Measurements from ENCODE around the gene MORC2. TPM values are rescaled to one million over a fixed set of nuclear protein-coding genes. Genes with fewer than 3 reads are reported as not detected.

The MORC2 gene
- total and polyA plus RNA-seq, 10 of the 15 experiments (the other 5 are each of a cell fraction or from before 2014, with no cell fraction given), result 1.7 to 16.3 (median 9.0) TPM

DNA sequence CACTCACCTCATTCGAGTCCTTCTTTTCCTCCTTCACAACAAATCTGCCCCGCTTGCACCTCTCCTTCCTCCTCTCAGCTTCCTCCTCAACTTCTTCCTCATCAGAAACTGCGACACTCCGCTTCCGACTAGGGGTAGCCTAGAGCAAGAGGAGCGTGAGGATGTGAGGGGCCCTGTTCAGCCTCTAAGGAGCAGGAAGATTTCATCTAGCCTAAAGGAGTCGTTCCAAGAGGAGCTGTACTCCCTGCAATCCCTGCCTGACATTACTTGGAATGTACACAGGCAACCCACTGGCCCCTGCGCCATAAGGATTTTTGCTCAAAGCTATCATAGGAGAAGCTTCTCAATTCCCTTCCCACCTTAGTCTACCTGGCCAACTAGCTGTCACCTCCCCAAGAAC is 34.5 kb downstream of the MORC2 start:
- H3K4me3 ChIP-seq, result no peak overlapping the region
- RAD21 ChIA-PET (ENCODE audit: unreplicated experiment), result no interaction called here
- DNase-seq (ENCODE audit: low read depth, low spot score), result no peak
- peaks cover 34 to 42% of the 10 kb centered on the region in 2 experiments for H3K36me3 ChIP-seq (ENCODE audit: control insufficient read depth in 2 of 2, insufficient read depth in 2 of 2, low read length in 1 of 2)
- no peaks in the 10 kb centered on the region for H4K20me1 ChIP-seq (ENCODE audit: control insufficient read depth, insufficient read depth)
- H2AFZ ChIP-seq (ENCODE audit: control insufficient read depth, low read depth, low read length), result no peak overlapping the region
- H3K27me3 ChIP-seq (replicated peaks in 1 of 2; ENCODE audit: control insufficient read depth in 2 of 2, insufficient read depth in 2 of 2, low read length in 1 of 2), result no peaks in the 10 kb centered on the region
- no TSS peak for BruUV-seq (replicated peaks)
- in situ Hi-C loops (cut with MboI) (no loop called here), intact Hi-C loops (cut with micrococcal nuclease; ENCODE audit: unreplicated experiment) (no loop called here)
- no peak for TF ChIP-seq CREM (IDR thresholded peaks at IDR 0.05; ENCODE audit: low read depth)
- no peak for TF ChIP-seq POLR2A (IDR thresholded peaks at IDR 0.05; ENCODE audit: low read depth, low read length)
- no peak for TF ChIP-seq BACH1 (IDR thresholded peaks at IDR 0.05; ENCODE audit: borderline replicate concordance)
- TF ChIP-seq HDAC2 (IDR thresholded peaks at IDR 0.05), result no peak
- TF ChIP-seq EED (IDR thresholded peaks at IDR 0.05; ENCODE audit: low read depth), result no peak
- no peak overlapping the region for H3K9ac ChIP-seq (ENCODE audit: control insufficient read depth, insufficient read depth, low read length)
- POLR2A ChIA-PET, result no interaction called here
- WGBS (ENCODE audit: insufficient coverage, insufficient replicate concordance, low lambda C conversion rate, missing lambda C conversion rate), result 98% methylated on average over 8 of the region's 8 CpGs
- H3K79me2 ChIP-seq (ENCODE audit: control insufficient read depth, insufficient read depth, low read length), result no peaks in the 10 kb centered on the region
- H3K9me3 ChIP-seq (replicated peaks; ENCODE audit: control insufficient read depth, insufficient read depth, low read length), result no peaks in the 10 kb centered on the region
- H3K27ac ChIP-seq (ENCODE audit: control insufficient read depth, insufficient read depth), result no peak overlapping the region
- H3K4me1 ChIP-seq (ENCODE audit: control insufficient read depth, insufficient read depth, low read length), result no peaks in the 10 kb centered on the region
- H3K4me2 ChIP-seq (ENCODE audit: control insufficient read depth, insufficient read depth), result no peak overlapping the region
- FAIRE-seq, result no peak
- CTCF ChIA-PET, result interaction anchor here (0.9 kb wide), 1 partner anchor 13 kb away, joined by 3 read pairs; no protein-coding TSS in a partner anchor
- ATAC-seq, result no peak
- SMC1A ChIA-PET (ENCODE audit: uncharacterized antibody, unreplicated experiment), result no interaction called here

DNA sequence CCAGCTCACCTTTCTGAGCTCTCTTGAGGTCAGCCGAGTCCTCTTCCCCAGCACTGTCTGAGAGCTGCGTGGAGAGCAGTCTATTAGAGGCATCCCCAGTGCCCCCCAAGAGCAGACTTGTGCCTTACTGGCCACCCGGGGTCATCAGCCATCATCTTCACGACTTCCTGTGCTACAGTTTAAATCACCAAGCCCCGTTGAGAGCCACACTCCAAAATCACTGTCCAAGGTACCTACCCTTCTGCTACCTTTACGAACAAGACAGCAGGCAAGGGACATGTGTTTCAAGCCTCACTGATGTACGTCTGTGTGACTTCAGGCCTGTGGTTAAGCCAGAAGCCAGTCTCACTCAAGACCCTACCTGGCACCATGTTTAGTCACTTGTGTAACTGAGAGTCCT is 35.1 kb downstream of the MORC2 start:
- no peak overlapping the region for H3K4me2 ChIP-seq (ENCODE audit: control insufficient read depth, insufficient read depth)
- intact Hi-C loops (cut with micrococcal nuclease; ENCODE audit: unreplicated experiment) (no loop called here), in situ Hi-C loops (cut with MboI) (no loop called here)
- H3K79me2 ChIP-seq (ENCODE audit: control insufficient read depth, insufficient read depth, low read length), result no peaks in the 10 kb centered on the region
- DNase-seq (ENCODE audit: low read depth, low spot score) (no peak), FAIRE-seq (no peak), ATAC-seq (no peak)
- no peak overlapping the region for H2AFZ ChIP-seq (ENCODE audit: control insufficient read depth, low read depth, low read length)
- 94% methylated on average over 7 of the region's 7 CpGs for WGBS (ENCODE audit: insufficient coverage, insufficient replicate concordance, low lambda C conversion rate, missing lambda C conversion rate)
- ChIA-PET POLR2A (no interaction called here), SMC1A (ENCODE audit: uncharacterized antibody, unreplicated experiment) (no interaction called here), CTCF (no interaction called here), RAD21 (ENCODE audit: unreplicated experiment) (no interaction called here)
- BruUV-seq (replicated peaks), result no TSS peak
- no peaks in the 10 kb centered on the region for H4K20me1 ChIP-seq (ENCODE audit: control insufficient read depth, insufficient read depth)
- peaks cover 34 to 45% of the 10 kb centered on the region in 2 experiments for H3K36me3 ChIP-seq (ENCODE audit: control insufficient read depth in 2 of 2, insufficient read depth in 2 of 2, low read length in 1 of 2)
- H3K4me1 ChIP-seq (ENCODE audit: control insufficient read depth, insufficient read depth, low read length), result no peaks in the 10 kb centered on the region
- H3K4me3 ChIP-seq, result no peak overlapping the region
- no peak overlapping the region for H3K27ac ChIP-seq (ENCODE audit: control insufficient read depth, insufficient read depth)
- no peaks in the 10 kb centered on the region for H3K27me3 ChIP-seq (replicated peaks in 1 of 2; ENCODE audit: control insufficient read depth in 2 of 2, insufficient read depth in 2 of 2, low read length in 1 of 2)
- no peak overlapping the region for H3K9ac ChIP-seq (ENCODE audit: control insufficient read depth, insufficient read depth, low read length)
- TF ChIP-seq, protein P1, sequence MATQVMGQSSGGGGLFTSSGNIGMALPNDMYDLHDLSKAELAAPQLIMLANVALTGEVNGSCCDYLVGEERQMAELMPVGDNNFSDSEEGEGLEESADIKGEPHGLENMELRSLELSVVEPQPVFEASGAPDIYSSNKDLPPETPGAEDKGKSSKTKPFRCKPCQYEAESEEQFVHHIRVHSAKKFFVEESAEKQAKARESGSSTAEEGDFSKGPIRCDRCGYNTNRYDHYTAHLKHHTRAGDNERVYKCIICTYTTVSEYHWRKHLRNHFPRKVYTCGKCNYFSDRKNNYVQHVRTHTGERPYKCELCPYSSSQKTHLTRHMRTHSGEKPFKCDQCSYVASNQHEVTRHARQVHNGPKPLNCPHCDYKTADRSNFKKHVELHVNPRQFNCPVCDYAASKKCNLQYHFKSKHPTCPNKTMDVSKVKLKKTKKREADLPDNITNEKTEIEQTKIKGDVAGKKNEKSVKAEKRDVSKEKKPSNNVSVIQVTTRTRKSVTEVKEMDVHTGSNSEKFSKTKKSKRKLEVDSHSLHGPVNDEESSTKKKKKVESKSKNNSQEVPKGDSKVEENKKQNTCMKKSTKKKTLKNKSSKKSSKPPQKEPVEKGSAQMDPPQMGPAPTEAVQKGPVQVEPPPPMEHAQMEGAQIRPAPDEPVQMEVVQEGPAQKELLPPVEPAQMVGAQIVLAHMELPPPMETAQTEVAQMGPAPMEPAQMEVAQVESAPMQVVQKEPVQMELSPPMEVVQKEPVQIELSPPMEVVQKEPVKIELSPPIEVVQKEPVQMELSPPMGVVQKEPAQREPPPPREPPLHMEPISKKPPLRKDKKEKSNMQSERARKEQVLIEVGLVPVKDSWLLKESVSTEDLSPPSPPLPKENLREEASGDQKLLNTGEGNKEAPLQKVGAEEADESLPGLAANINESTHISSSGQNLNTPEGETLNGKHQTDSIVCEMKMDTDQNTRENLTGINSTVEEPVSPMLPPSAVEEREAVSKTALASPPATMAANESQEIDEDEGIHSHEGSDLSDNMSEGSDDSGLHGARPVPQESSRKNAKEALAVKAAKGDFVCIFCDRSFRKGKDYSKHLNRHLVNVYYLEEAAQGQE (IDR thresholded peaks at IDR 0.05; ENCODE audit: low read depth, low read length), result peak; percentile 46; the same call in 1 of the 2 replicates
- TF ChIP-seq MYB (IDR thresholded peaks at IDR 0.05; ENCODE audit: borderline replicate concordance, low read depth, low read length) (no peak), KDM1A (IDR thresholded peaks at IDR 0.05; ENCODE audit: borderline replicate concordance) (no peak), HDGF (IDR thresholded peaks at IDR 0.05) (no peak), NFYB (IDR thresholded peaks at IDR 0.05; ENCODE audit: insufficient read depth, low read depth, low read length) (no peak), ATF7 (IDR thresholded peaks at IDR 0.05; ENCODE audit: low read depth) (no peak), POLR2A (IDR thresholded peaks at IDR 0.05; ENCODE audit: low read depth, low read length) (no peak)
- no peaks in the 10 kb centered on the region for H3K9me3 ChIP-seq (replicated peaks; ENCODE audit: control insufficient read depth, insufficient read depth, low read length)

Data from GM12878 (cell line).